IPS-11a (cell line): ENCODE results near the gene GALNT9.
"Not testable (repeated sequence)": the region's sequence is repeated elsewhere in the genome, so short reads cannot be mapped to it uniquely, and the experiment has no call there.

Experiments used
- H3K4me3 ChIP-seq: one replicate; pipeline ENCODE4 v1.5.1; 2013; ENCODE audit warnings: low read depth, low read length, control low read depth

GALNT9 gene

DNA sequence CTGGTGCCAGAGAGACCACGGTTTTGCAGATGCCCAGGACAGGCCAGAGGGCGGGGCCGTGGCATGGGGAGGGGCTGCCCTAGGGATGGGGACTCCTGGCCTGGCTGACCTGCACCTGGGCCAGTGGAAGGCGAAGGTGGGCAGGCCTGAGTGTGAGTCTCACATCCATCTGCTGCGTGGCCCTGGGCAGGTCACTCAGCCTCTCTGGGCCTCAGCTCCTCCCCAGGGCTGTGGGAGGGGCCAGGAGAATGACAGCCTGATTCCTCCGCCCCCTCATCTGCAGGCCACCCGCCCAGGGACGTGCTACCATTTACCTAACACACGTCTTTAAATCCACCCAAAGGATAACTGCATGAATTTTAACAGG, 90.9 kb downstream of the GALNT9 start:
- no peak overlapping the region for H3K4me3 ChIP-seq

DNA sequence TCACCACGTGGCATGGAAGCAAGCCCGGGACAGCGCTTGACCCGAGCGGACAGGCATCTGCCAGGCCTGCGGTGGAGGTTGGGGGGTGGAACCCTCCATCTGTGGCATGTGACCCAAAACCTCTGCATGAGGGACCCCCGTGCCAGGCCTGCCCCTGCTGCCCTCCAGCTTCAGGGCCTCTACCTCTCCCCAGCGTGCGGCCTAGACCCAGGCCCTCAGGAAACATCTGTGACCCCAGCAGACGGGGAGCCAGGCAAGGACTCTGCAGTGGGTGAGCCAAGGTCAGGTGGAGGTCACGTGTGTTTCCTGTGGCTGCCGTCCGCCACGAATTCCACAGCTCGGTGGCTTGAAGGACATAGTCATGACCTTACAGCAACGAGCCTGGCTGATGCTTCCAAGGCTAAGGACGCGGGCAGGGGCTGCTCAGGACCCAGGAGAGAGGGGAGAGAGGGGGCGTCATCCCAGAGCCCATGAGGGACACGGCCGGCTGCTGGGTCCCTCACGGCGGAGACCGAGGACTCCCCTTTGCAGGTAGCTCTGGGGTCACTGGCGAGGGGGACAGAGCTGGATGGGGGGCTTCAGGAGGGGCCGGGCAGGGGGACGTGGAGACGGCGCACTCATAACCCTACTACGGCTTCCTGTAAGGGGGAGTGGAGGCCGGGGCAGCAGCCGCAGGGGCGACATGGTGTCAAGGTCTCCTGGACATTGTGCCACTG, 91.5 kb downstream of the GALNT9 start:
- H3K4me3 ChIP-seq, result no peak overlapping the region

DNA sequence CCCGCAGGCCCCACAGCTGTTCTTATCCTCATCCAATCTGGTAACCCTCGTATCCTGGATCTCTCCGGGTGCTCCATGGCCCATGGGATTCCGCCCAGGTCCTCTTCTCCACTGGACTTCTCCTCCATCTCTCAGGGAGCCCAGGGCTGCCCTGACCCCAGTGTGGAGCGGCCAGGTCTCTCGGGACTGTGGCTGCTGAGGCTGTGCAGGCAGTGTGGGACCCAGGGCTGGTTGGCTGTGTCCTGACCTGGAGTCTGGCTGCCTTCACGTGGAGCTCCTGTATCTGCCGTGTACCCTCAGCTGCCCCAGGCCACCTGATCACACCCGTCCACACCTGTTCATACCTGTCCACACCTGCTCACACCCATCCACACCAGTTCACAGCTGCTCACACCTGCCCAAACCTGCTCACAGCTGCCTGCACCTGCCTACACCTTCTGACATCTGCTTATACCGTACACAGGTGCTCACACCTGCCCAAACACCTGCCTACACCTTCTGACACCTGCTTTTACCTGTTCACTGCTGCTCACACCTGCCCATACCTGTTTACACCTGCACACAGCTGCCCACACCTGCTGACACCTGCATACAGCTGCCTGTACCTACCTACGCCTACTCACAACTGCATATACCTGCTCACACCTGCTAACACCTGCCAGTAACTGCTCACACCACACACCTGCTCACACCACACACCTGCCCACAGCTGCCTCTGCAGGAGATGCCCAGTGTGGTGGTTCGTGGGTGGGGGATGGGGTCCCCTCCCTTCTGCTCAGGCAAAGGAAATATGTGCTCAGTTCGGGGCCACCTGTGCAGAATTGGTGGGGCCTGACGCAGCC, 92.2 kb downstream of the GALNT9 start:
- no peak overlapping the region for H3K4me3 ChIP-seq

DNA sequence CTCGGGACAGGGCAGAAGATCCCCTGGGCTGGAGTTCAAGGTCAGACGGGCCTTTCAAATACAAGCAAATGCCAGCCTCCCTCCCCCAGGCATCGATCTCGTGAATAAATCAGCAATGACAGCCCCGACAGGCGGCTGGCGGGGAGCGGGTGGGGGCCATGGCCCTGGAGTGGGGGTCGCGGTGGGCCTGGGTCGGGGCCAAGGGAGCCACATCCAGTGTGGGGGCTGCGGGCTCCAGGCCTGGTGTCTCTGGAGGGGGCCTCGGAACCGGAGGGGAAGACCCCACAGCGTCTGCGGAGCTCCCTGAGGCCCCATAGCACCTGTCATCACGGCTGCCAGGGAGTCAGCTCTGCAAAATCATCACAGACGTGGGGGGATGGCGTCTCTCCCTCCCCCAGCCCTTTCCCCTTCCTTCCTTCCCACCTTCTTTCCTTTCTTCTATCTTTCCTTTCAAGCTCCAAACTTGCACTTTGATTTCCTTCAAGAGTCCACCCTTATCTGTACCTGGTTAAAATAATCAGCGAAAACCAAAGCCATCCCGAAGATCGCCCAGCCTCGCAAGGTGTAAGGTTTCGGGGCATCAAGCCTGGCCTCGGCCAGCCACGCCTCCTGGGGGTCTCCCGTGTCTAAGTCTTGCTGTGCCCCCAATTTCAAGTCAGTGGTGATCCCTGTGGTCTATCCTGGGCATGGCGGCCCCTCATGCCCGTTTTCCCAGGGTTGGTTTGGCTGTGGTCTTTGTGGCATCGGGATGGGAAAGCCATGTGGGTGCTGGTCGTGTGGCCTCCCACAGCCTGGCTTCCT, 93.1 kb downstream of the GALNT9 start:
- H3K4me3 ChIP-seq, result no peak overlapping the region

DNA sequence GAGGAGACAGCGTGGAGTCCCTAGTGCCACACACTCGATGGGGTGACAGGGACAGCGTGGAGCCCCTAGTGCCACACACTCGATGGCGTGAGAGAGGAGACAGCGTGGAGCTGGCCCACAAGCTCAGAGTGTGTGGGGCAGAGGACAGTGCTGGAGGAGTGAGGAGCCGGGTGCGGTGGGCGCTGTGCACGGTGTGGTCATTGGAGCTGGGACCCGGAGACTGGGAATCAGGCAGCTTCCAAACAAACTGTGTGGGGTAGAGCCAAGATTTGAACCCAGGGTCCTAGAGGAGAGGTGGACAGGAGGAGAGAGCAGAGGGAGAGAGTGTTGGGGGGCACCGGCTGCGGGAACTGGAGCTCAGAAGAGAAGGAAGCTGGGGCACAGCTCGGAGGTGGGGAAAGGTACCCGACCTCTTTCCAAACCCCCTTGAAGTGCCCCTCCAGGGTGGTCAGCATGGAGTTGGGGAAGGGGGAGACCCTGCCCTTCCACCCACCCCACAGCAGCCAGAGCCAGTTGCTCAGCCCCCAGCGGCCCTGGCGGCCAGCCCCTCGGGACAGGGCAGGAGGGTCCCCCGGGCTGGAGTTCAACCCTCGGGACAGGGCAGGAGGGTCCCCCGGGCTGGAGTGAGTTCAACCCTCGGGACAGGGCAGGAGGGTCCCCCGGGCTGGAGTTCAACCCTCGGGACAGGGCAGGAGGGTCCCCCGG, 94.1 kb downstream of the GALNT9 start:
- H3K4me3 ChIP-seq, result no peak overlapping the region

DNA sequence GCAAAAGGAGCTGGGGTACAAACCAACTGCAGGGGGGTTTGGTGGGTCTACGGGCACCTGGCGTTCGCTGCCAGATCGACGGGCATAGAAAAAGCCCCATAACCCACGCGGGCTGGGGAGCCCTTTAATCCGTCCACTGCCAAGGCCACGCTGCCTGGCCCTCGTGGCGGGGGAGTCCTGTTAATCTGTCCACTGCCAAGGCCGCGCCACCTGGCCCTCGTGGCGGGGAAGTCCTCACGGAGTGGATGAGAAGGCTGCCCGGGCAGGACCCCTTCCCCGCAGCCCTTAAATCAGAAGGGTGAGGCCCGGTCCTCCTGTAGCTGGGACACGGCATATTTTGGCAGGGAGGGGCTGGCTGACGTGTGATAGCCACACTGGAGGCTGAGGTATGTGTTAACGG, 99.0 kb downstream of the GALNT9 start:
- H3K4me3 ChIP-seq, result no peak overlapping the region

DNA sequence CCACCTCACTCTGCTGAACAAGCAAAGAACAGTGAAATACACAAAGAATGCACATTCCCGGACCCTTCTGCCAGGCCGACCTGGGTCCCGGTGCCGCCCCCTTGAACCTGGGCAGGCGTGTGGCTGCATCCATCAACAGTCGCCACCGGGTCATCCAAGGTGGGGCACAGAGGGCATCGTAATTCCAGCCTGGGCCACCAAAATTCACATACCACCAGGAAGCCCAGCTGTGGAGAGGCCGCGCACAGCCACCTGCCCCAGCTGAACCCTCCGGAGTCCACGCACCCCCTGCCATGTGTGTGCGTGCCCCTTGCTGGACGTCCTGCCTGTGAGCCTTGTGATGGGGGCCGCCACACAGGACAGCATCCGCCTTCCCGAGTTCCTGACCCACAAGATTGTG, 99.5 kb downstream of the GALNT9 start:
- H3K4me3 ChIP-seq, result no peak overlapping the region

DNA sequence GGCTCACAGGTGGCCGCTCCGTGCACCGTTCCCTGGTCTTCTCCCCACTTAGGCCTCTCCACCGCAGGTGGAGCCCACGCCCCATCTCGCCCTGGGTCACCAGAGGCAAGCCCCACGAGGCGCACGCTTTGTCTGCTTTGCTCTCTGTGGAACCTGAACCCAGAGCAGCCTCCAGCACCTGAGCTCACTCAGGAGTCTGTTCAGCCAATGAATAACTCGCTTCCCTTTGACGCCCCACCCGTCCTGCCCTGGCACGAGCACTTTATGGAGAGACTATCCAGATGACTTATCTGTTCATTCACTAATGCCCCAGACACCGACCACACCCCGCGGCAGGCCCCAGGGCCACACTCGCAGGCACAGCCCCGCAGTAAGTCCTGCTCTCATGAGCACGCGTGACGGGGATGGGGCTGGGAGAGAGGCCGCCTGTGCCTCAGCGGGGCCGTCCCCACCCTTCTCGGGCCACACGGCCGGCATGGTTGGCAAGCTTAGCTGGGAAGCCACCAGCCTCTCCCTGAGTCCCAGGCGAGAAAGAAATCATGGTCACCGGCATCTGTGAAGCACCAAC, 100.1 kb downstream of the GALNT9 start:
- no peak overlapping the region for H3K4me3 ChIP-seq

DNA sequence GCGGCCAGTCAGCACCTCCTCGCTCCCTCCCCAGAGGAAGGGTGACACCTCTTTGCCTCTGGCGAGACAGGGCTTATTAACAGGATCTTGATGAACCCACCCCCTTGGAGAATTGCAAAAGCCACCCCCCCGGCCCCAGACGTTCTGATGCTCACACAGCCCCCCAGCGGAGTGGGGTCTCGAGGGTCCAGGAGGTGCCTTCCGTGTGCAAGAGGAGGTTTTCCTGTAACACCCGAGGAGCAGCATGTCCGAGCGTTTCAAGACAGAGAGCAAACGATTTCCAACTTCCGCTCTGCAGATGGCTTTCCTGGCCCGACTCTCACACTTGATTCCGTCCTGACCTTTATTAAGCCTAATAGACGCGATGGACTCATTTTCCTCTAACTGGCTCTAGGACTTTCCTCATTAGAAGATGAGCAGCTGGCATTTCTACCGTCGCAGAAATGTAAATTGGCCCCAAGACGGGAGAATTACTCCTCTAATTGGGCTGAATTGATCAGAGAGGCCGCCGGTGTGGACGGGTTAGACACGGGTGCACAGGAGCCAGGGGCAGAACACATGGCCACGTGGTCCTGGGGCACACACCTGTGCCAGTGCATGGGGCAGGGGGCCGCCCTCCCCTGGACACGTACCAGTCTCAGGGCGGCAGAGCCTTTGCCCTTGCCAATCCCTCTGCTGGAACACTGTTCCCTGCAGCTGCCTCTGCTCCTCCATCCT, 100.8 kb downstream of the GALNT9 start:
- no peak overlapping the region for H3K4me3 ChIP-seq

DNA sequence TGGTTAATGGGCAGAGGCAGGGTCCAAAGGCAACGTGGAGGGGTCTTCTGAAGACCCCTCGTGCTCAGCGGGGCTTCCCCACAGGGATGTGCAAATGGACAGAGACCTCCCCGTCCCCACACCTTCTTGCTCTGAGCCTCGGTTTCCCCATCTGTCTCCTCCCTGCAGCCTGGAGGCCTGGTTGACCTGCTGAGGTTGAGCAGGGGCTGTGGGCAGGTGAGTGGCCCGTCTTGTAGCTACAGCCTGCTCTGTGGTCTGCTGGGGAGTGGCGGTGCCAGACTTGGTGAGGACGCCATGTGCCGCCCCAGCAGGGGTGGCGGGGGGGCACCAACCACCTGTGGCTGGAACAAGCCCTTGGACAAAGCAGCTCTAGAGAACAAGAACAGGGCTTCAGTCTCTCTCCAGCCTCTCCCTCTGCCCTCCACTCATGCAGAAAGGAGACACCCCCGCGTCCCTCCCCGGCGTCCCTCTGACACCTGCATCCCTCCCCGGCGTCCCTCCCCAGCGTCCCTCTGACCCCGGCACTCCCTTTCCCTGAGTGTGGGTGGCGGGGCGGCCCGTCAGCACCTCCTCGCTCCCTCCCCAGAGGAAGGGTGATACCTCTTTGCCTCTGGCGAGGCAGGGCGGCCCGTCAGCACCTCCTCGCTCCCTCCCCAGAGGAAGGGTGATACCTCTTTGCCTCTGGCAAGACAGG, 101.5 kb downstream of the GALNT9 start:
- H3K4me3 ChIP-seq, result no peak overlapping the region

DNA sequence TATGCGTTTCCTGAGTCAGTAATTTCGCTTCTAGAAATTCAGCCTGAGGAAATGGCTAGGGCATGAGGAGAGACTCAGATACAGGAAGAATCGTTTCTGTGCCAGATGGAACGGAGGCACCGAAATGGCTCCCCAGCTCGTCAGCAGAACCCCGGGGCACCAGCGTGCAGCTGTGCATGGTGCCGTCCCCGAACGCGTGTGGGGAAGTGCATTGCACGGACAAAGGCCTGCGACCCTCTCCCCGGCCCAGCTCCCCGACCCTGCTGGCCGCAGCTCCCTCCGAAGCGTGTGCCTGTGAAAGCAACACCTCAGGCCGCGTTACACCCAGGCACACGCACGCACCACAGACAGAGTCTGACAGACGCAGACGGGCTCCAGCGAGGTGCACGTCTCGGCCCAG, 102.3 kb downstream of the GALNT9 start:
- no peak overlapping the region for H3K4me3 ChIP-seq

DNA sequence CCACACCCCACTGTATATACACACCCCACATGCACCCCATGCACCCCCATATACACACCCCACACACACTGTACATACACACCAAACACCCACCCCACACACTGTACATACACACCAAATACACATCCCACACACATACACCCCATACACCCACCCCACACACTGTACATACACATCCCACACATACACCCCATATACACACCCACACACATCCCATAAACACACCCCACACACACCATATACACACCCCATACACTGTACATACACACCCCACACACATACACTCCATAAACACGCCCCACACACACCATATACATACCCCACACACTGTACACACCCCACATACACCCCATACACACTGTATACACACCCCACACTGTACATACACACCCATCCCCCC, 102.8 kb downstream of the GALNT9 start:
- no peak overlapping the region for H3K4me3 ChIP-seq

DNA sequence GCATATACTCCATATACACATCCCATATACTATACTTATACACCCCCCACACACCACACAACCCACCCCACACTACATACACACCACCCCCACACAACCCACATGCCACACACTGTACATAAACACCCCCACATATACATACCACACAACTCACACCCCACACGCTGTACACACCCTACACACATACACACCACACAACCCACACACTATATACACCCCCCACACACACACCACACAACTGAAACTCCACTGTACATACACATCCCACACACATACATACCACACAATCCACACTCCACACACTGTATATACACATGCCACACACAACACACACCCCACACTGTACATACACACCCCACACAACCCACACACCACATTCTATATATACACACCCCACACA, 104.2 kb downstream of the GALNT9 start:
- no peak overlapping the region for H3K4me3 ChIP-seq

DNA sequence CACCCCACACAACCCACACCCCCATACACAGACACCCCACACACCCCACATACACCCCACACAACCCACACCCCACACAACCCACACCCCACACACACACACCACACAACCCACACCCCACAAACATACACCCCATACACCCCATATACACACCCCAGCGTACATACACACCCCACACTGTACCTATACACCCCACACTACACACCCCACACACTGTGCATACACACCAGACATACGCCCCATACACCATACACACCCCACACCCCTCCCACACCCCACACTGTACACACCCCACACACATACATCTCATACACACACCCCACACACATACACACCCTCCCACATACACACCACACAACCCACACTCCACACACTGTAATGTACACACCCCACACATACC, 104.9 kb downstream of the GALNT9 start:
- no peak overlapping the region for H3K4me3 ChIP-seq

DNA sequence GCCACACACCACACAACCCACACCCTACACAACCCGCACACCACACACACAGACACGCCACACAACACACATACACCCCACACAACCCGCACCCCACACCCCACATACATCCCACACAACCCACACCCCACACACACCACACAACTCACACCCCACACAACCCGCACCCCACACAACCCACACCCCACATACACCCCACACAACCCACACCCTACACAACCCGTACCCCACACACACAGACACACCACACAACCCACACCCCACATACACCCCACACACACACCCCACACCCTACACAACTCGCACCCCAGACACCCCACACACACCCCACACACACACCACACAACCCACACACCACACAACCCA, 106.6 kb downstream of the GALNT9 start:
- H3K4me3 ChIP-seq, result no peak overlapping the region

DNA sequence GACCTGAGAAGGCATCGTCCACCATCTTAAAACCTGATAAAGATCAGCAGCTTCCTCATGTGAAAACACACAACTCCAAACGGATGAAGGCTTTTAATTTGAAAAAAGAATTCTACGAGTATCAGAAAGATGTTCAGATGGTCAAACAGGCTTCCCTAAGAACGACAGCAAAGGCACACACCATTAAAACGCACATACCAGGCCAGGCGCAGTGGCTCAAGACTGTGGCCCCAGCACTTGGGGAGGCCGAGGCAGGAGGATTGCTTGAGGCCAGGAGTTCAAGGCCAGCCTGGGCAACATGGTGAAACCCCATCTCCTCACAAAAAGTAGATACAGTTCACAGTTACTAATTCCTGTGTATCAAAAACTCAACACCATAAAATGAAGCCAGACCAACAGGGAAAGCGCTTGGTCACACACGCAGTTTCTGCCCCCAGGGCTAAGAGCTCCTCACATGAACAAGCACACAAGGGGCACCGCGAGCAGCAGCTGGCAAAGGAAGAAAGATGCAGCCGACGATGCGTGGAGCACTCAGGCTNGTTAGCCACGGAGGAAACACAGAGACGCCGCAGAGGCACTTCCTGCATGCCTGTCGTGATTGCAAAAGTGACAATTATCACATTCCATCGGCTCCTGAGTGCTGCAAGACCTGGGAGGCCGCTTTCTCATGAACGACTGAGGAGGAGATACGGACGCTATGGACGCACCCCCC, 107.1 kb downstream of the GALNT9 start:
- no peak overlapping the region for H3K4me3 ChIP-seq

DNA sequence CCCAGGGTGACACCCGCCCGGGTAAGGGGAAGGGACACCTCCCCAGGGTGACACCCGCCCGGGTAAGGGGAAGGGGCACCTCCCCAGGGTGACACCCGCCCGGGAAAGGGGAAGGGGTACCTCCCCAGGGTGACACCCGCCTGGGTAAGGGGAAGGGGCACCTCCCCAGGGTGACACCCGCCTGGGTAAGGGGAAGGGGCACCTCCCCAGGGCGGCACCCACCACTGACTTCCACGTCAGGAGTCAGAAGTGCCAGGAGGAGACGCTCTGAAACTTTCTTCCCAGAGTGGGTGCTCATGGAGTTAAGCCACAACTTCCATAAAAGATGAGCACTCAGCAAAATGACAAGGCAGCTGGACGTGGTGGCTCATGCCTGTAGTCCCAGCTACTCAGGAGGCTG, 109.6 kb downstream of the GALNT9 start:
- H3K4me3 ChIP-seq, result not testable (repeated sequence)

DNA sequence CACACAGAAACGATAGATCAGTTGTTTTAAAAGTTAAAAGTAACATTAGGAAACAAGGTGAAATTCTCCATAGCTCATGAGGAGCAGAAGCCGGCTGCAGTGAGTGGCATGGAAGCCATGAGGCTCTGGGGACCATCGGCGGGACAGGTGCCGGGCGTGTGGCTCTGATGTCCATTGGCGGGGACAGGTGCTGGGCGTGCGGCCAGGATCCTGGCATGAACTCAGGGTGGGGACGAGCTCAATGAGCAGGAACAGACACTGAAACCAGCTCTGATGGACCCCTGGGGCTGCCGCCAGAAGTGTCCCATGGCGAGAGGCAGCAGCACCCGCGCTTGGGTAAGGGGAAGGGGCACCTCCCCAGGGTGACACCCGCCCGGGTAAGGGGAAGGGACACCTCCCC, 110.1 kb downstream of the GALNT9 start:
- H3K4me3 ChIP-seq, result no peak overlapping the region

DNA sequence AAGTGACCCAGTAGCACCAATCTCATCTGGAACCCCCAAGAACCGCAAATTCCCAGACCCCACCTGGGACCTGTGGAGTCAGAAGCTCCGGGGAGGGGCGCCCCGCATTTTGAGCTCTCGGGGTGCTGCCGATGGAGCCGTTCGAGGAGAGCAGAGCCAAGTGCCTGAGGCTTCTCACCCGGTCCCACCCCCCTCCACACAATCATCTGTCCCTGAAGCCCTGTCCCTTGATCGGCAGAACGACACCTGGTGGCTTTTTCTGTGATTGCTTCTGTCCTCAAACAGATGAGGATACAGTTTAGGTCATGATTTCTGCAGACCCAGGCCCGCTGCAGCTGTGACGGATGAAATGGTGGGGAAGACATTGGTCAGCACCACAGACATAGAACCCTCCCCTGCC, 110.5 kb downstream of the GALNT9 start:
- no peak overlapping the region for H3K4me3 ChIP-seq
